HEK293 (cell line): ENCODE measurements around the gene TMEM125.

Experiments used
- CTCF ChIP-seq: fragments of 450-650 bp; formaldehyde crosslinking; IDR thresholded peaks from 2 replicates; pipeline ENCODE4 v1.5.1; 2016; ENCODE audit warnings: missing biosample characterization, missing genetic modification characterization
- TCF7L2 ChIP-seq: IDR thresholded peaks from 2 replicates; pipeline ENCODE4 v1.6.1; 2011; ENCODE audit warnings: low read depth, mild to moderate bottlenecking, inconsistent platforms, low read length, moderate library complexity, borderline replicate concordance
- ZBTB49 ChIP-seq: fragments of 450-650 bp; formaldehyde crosslinking; IDR thresholded peaks from 2 replicates; pipeline ENCODE4 v1.5.1; 2016; ENCODE audit warnings: missing biosample characterization, missing genetic modification characterization, low read depth
- ZNF146 ChIP-seq: fragments of 450-650 bp; formaldehyde crosslinking; IDR thresholded peaks from 2 replicates; pipeline ENCODE4 v1.5.1; 2016; ENCODE audit warnings: missing biosample characterization, missing genetic modification characterization
- ZNF341 ChIP-seq: fragments of 450-650 bp; formaldehyde crosslinking; IDR thresholded peaks from 2 replicates; pipeline ENCODE4; 2016; ENCODE audit warnings: low read depth, missing biosample characterization, missing genetic modification characterization
- ZNF423 ChIP-seq: fragments of 450-650 bp; formaldehyde crosslinking; IDR thresholded peaks from 2 replicates; pipeline ENCODE4 v1.5.1; 2016; ENCODE audit warnings: missing biosample characterization, missing genetic modification characterization
- ZNF521 ChIP-seq: fragments of 450-650 bp; formaldehyde crosslinking; IDR thresholded peaks from 2 replicates; pipeline ENCODE4 v1.5.1; 2017; ENCODE audit warnings: missing biosample characterization, mild to moderate bottlenecking, missing genetic modification characterization
- ZSCAN4 ChIP-seq: fragments of 450-650 bp; formaldehyde crosslinking; IDR thresholded peaks from 2 replicates; pipeline ENCODE4 v1.5.1; 2017; ENCODE audit warnings: missing biosample characterization, missing genetic modification characterization

GRCh38 chr1:43235451-43236121 lies 34.2 kb upstream of the TMEM125 start:
- TF ChIP-seq ZNF341 (tag by site-specific recombination) = no peak
- TF ChIP-seq CTCF (tag by site-specific recombination) = no peak
- TF ChIP-seq ZBTB49 (tag by site-specific recombination) = no peak
- TF ChIP-seq ZSCAN4 (tag by site-specific recombination) = no peak
- no peak for TF ChIP-seq ZNF423 (tag by site-specific recombination)
- no peak for TF ChIP-seq ZNF146 (tag by site-specific recombination)
- no peak for TF ChIP-seq ZNF521 (tag by site-specific recombination)
- no peak for TF ChIP-seq TCF7L2
